Esophagus (tissue), 2 donors: ENCODE data around the gene IL3. TPM values are rescaled to one million over a fixed set of nuclear protein-coding genes. Genes with fewer than 3 reads are reported as not detected.

ENCODE experiments used
- H3K27ac ChIP-seq, 2 donors: one replicate each; pipeline ENCODE4 v1.5.1; 2013; ENCODE audit warnings: low read depth in 2 of 2, mild to moderate bottlenecking in 2 of 2, inconsistent platforms in 1 of 2, low read length in 1 of 2, moderate library complexity in 1 of 2
- H3K27me3 ChIP-seq, 2 donors: one replicate each; pipeline ENCODE4 v1.6.1; 2013; ENCODE audit warnings: low read length in 2 of 2, control low read depth in 1 of 2, mild to moderate bottlenecking in 1 of 2; ENCODE audit not compliant: insufficient read depth in 2 of 2, control insufficient read depth in 1 of 2
- H3K36me3 ChIP-seq, 2 donors: one replicate each; pipeline ENCODE4 v1.6.1; 2013; ENCODE audit warnings: low read length in 1 of 2; ENCODE audit not compliant: control insufficient read depth in 2 of 2, insufficient read depth in 2 of 2
- H3K4me1 ChIP-seq, 2 donors: one replicate each; pipeline ENCODE4 v1.6.1; 2013; ENCODE audit warnings: low read length in 1 of 2; ENCODE audit not compliant: control insufficient read depth in 2 of 2, insufficient read depth in 2 of 2
- H3K4me3 ChIP-seq, 2 donors: one replicate each; pipeline ENCODE4 v1.5.1; 2013; ENCODE audit warnings: low read length in 2 of 2, mild to moderate bottlenecking in 2 of 2, low read depth in 1 of 2, moderate library complexity in 1 of 2
- H3K9me3 ChIP-seq, 2 donors: one replicate each; pipeline ENCODE4 v1.6.1; 2013; ENCODE audit warnings: mild to moderate bottlenecking in 2 of 2, low read depth in 1 of 2, low read length in 1 of 2, moderate library complexity in 1 of 2; ENCODE audit not compliant: control insufficient read depth in 2 of 2, insufficient read depth in 1 of 2
- WGBS, 2 donors: extraction: QIAGEN DNeasy Blood & Tissue Kit; methylation state at CpG; one replicate each; pipeline ENCODE4 v1.1.7; 2013; 5-methylcytosine and 5-hydroxymethylcytosine counted together
- polyA plus RNA-seq, 2 donors: library from polyadenylated mRNA; stranded (reverse); fragments of 200-250 nt; gene quantifications; one replicate each; pipeline ENCODE4 v1.2.3, GENCODE V29; 2013
- donor health status: healthy with polysubstance abuse.
- donor health status: Bipolar disorder and iron deficiency.

The IL3 gene
- polyA plus RNA-seq, 2 donors = not detected

DNA sequence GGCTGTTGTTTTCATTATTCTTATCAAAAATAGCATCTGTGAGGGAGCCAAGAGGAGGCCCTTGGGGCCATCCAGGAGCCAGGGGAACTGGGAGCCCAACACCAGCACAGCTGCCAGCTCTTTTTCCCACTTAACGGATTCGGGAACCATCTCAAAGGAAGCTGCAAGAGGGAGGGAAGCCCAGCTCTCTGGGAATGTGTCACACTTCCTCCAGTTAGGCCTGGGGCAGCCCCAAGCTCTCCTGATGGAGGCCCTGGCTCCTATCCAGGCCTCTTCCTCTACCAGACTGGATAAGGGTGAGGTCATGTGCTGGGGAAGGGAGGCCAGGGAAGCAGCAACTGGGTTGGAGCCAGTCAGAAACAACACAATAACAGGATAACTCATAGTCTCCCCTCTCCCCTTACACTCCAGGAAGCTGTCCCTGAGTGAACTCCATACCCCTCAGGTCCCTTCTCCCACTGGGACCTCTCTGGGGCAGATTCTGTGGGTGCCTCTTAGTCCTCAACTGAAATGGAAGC is 25.9 kb downstream of the IL3 start:
- Histone ChIP-seq H3K36me3 (no peaks in the 10 kb centered on the region), H3K9me3 (no peaks in the 10 kb centered on the region), H3K4me1 (peaks cover 3% of the 10 kb centered on the region in 2 donors), H3K27me3 (no peaks in the 10 kb centered on the region), H3K4me3 (no peak overlapping the region), H3K27ac (no peak overlapping the region)
- 32 to 69% methylated on average over 2 of the region's 2 CpGs for WGBS, 2 donors

DNA sequence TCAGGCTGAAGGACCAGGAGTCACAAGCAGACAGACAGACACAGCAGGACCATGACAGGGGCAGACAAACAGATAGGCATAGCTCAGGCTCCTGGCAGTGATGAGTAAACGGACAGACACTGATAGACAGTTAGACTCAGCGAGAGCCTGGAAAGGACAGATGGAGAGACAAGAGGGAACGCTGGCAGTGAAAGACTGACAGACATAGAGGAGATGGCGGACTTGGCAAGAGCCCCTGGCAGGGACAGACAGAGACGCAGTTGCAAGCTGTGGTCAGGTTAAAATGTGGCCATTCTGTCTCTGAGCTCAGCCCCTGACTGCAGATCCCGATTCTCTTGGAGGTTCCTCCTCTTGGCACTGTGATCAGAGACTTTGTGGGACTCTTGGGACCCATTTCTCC is 26.7 kb downstream of the IL3 start:
- Histone ChIP-seq H3K9me3 (no peaks in the 10 kb centered on the region), H3K27ac (no peak overlapping the region), H3K4me3 (no peak overlapping the region), H3K27me3 (no peaks in the 10 kb centered on the region), H3K36me3 (no peaks in the 10 kb centered on the region), H3K4me1 (peaks cover 3% of the 10 kb centered on the region in 2 donors)
- WGBS, 2 donors = 88 to 91% methylated on average over 6 of the region's 6 CpGs

DNA sequence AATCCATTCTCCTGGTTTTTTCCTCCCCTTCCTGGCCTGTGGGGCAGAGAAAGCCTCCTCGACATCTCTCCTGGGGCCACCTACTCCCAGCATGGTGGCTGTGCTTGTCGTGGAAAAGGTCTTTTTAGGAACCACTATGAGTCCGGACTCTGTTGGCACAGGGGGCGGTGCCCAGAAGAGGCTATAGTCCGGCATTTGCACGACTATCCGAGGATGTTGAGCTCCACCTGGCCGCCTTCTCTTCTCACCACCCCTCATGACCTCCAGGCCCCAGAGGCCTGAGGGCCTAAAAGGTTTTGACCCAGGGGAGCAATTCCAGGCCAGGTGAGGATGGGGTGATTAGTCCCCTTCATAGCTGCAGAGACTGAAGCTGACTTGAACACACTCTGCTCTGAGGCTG is 27.2 kb downstream of the IL3 start:
- Histone ChIP-seq H3K4me3 (no peak overlapping the region), H3K27ac (no peak overlapping the region), H3K36me3 (no peaks in the 10 kb centered on the region), H3K9me3 (no peaks in the 10 kb centered on the region), H3K4me1 (peaks cover 3% of the 10 kb centered on the region in 2 donors), H3K27me3 (no peaks in the 10 kb centered on the region)
- 83 to 89% methylated on average over 8 of the region's 8 CpGs for WGBS, 2 donors

DNA sequence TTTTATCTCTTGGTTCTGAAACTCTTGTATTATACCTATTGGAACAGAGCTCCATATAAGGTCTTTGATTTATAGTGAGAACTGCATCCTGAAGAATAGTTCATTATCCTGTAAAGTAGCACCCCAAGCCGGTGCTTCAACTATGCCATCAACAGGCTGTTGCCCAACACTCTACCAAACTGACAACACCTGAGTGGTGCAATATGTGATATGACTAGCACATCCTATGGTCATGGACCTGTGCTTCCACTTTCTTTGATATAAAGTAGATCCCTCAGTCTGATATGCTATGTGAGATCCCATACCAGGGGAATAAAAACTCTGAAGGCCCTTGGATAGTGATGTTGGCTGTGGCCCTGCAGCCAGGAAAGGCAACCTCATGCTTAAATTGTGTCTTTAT is 28.9 kb downstream of the IL3 start:
- Histone ChIP-seq H3K36me3 (no peaks in the 10 kb centered on the region), H3K4me1 (peaks cover 3 to 5% of the 10 kb centered on the region in 2 donors), H3K4me3 (no peak overlapping the region), H3K9me3 (no peaks in the 10 kb centered on the region), H3K27me3 (no peaks in the 10 kb centered on the region), H3K27ac (no peak overlapping the region)
- 86 to 90% methylated on average over 1 of the region's 1 CpG for WGBS, 2 donors

DNA sequence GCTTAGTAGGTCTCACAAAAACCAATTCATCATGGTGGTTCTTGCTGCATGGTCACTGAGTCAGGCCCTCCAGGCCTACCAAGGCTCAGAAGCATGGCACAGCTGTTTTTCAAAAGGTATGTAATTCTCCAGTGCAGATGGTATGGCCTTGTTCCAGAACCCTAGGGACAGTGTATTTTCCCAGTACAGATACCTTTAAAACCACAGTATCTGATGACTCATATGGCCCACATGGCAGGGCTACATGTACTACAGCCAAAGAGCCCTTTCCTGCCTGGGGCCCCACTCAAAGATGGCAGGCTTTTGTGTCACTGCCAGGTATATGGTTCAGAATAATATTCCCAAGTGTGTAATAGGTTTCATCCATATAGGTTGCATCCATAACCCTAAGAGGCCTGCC is 29.7 kb downstream of the IL3 start:
- H3K36me3 ChIP-seq = no peaks in the 10 kb centered on the region
- H3K27ac ChIP-seq = no peak overlapping the region
- no peaks in the 10 kb centered on the region for H3K9me3 ChIP-seq
- H3K4me3 ChIP-seq = no peak overlapping the region
- H3K4me1 ChIP-seq = peaks cover 3 to 8% of the 10 kb centered on the region in 2 donors
- no peaks in the 10 kb centered on the region for H3K27me3 ChIP-seq

DNA sequence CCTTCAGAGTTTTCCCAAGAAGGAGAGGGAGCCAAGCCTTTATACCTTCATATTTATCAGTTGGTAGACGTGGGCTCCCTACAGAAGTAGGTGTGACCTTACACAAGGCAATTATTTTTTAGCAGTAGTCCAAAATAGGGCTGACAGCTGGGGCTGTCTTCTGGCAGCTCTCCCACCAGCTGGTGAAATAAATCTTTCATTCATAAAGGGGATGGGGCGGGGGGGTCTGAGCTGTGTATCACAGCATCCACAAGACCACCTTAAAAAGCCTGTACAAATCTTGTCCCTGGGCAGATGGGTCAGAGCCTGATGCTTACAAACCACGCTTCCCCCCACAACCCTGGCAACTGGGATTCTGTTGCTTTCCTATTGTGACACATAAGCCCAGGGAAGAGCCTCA is 32.8 kb downstream of the IL3 start:
- H3K27ac ChIP-seq = no peak overlapping the region
- H3K4me1 ChIP-seq = peaks cover 7 to 8% of the 10 kb centered on the region in 2 donors
- H3K36me3 ChIP-seq = no peaks in the 10 kb centered on the region
- no peaks in the 10 kb centered on the region for H3K27me3 ChIP-seq
- no peak overlapping the region for H3K4me3 ChIP-seq
- WGBS, 2 donors = 44 to 52% methylated on average over 3 of the region's 3 CpGs
- no peaks in the 10 kb centered on the region for H3K9me3 ChIP-seq

DNA sequence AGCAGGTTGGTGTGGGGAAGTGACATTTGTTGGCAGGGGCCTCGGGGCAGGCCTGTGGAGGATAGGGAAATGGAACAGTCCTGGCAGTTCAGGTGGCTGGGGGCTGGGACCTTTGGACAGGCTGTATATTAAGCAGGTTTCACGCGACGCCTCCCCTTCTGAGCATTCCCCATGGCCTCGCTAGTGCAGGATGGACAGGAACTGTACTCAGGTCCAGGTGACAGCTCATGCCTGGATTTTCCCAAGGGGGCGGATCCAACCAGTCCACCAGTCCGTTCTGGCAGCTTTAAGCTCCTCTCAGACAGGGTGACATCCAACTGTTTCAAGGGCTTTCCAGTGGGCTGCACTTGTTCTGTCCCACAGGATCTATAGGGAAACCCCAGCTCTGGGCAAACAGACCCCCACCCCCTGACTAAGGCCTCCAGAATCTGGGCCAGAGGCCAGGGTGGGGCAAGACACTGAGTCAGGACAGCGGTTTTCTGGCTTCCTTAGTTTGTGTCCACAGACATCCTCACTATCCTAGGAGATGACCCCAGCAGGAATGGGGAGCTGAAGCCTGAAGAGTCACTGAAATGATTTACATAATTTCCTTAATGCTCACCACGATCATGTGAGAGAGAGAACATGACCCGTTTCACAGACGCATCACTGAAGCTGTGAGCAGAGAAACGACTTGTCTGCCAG is 34.1 kb downstream of the IL3 start:
- Histone ChIP-seq H3K27me3 (no peaks in the 10 kb centered on the region), H3K27ac (no peak overlapping the region), H3K36me3 (no peaks in the 10 kb centered on the region), H3K4me1 (peaks cover 7 to 8% of the 10 kb centered on the region in 2 donors), H3K9me3 (no peaks in the 10 kb centered on the region), H3K4me3 (no peak overlapping the region)
- WGBS, 2 donors = 54% methylated on average over 12 of the region's 12 CpGs

DNA sequence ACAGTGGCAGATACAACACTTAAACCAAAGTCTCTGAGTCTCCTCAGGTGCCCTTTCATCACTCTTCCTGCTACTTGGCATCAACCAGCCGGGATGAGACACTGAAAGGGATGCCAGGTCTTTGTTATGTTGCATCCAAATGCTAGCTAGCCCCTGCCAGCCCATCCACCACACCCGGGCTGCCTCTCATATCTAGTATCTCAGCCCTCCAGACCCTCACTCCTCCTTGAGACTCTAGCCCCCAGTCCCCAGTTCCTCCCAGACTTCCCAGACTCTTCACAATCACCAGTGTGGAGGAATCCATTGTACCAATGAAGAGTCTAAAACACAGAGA is 34.6 kb downstream of the IL3 start:
- no peak overlapping the region for H3K27ac ChIP-seq
- no peak overlapping the region for H3K4me3 ChIP-seq
- H3K36me3 ChIP-seq = no peaks in the 10 kb centered on the region
- no peaks in the 10 kb centered on the region for H3K9me3 ChIP-seq
- WGBS, 2 donors = 70 to 80% methylated on average over 2 of the region's 2 CpGs
- H3K4me1 ChIP-seq = peaks cover 4 to 5% of the 10 kb centered on the region in 2 donors
- no peaks in the 10 kb centered on the region for H3K27me3 ChIP-seq

DNA sequence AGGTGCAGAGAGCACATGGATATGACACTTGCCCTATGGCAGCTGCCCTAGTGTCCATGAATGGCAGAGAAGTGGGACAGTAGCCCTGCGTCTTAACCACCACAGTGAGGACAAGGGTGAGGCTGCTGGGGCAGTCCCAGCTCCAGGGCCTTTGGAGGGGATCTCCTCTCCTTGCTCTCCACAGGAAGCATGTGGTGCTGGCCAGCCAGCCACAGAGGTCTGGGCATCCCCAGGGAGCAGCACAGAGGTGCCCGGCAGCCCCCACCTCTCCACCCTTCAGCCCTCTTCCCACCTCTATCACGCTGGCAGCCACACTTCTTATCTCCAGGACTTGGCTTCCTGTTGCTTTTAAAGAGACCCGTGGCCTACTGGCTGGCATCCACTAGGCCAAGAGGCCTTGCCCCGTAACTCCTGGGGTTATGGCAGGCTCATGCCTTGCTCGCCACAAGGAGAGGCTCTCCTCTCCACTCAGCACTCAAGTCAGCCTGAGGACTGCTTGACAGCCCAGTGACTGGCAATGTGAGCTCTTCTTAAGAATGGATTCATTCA is 35.0 kb downstream of the IL3 start:
- H3K4me1 ChIP-seq = peaks cover 4 to 5% of the 10 kb centered on the region in 2 donors
- no peak overlapping the region for H3K4me3 ChIP-seq
- H3K36me3 ChIP-seq = no peaks in the 10 kb centered on the region
- no peaks in the 10 kb centered on the region for H3K9me3 ChIP-seq
- no peak overlapping the region for H3K27ac ChIP-seq
- WGBS, 2 donors = 71 to 73% methylated on average over 6 of the region's 6 CpGs
- H3K27me3 ChIP-seq = no peaks in the 10 kb centered on the region

DNA sequence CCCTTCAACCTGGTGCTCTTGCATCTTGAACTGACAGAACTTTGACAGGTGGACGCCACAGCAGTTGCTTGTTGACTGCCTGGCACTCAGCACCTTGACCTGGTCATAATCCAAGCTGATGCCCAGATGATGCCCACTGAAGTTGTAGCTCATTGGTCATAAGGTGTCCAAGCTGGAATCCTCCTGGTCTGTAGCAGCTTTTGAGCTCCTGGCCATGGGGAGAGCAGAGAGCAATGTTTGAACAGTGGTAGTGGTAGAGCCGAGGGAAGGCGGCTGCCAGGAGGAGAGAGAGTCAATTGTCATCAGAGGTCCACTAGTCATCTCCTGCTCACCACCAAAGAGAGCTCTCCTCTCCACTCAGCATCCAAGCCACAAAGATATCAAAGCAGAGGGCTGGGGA is 36.4 kb downstream of the IL3 start:
- Histone ChIP-seq H3K36me3 (no peaks in the 10 kb centered on the region), H3K4me1 (peaks cover 4 to 5% of the 10 kb centered on the region in 2 donors), H3K4me3 (no peak overlapping the region), H3K27ac (no peak overlapping the region), H3K27me3 (no peaks in the 10 kb centered on the region), H3K9me3 (no peaks in the 10 kb centered on the region)
- 86 to 95% methylated on average over 3 of the region's 3 CpGs for WGBS, 2 donors
